Measurements from ENCODE around the gene NMNAT1. TPM values are rescaled to one million over a fixed set of nuclear protein-coding genes. Genes with fewer than 3 reads are reported as not detected.

Gene NMNAT1
- total RNA-seq, 1 donor from 2014 or later: 5.8 TPM

- peaks cover 22% of the 10 kb centered on the region for H3K4me1 Mint-ChIP-seq
- peaks cover 7% of the 10 kb centered on the region for H3K36me3 Mint-ChIP-seq (ENCODE audit: low read depth)
- no peaks in the 10 kb centered on the region for H3K27me3 Mint-ChIP-seq
- TF ChIP-seq, protein P1, sequence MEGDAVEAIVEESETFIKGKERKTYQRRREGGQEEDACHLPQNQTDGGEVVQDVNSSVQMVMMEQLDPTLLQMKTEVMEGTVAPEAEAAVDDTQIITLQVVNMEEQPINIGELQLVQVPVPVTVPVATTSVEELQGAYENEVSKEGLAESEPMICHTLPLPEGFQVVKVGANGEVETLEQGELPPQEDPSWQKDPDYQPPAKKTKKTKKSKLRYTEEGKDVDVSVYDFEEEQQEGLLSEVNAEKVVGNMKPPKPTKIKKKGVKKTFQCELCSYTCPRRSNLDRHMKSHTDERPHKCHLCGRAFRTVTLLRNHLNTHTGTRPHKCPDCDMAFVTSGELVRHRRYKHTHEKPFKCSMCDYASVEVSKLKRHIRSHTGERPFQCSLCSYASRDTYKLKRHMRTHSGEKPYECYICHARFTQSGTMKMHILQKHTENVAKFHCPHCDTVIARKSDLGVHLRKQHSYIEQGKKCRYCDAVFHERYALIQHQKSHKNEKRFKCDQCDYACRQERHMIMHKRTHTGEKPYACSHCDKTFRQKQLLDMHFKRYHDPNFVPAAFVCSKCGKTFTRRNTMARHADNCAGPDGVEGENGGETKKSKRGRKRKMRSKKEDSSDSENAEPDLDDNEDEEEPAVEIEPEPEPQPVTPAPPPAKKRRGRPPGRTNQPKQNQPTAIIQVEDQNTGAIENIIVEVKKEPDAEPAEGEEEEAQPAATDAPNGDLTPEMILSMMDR (IDR thresholded peaks at IDR 0.05): no peak
- CTCF ChIA-PET: no interaction called here
- H3K27ac Mint-ChIP-seq: no peak overlapping the region
- intact Hi-C loops (cut with micrococcal nuclease): no loop called here
- DNase-seq (no peak), ATAC-seq (ENCODE audit: low read depth) (no peak)
- H3K9me3 Mint-ChIP-seq: no peaks in the 10 kb centered on the region
- H3K4me3 Mint-ChIP-seq: no peak overlapping the region
- POLR2A ChIA-PET: interaction anchor here (0.6 kb wide), 1 partner anchor 272 kb away, joined by 3 read pairs; no protein-coding TSS in a partner anchor
These were observed 35.8 kb upstream of the NMNAT1 start for GRCh38 chr1:9907441-9907840.

GRCh38 chr1:9908871-9909233 lies 34.4 kb upstream of the NMNAT1 start:
- intact Hi-C loops (cut with micrococcal nuclease): no loop called here
- no peaks in the 10 kb centered on the region for H3K9me3 Mint-ChIP-seq
- ChIA-PET CTCF (no interaction called here), POLR2A (no interaction called here)
- H3K27ac Mint-ChIP-seq: peak overlapping the region; percentile 73
- H3K27me3 Mint-ChIP-seq: no peaks in the 10 kb centered on the region
- no peak for DNase-seq
- ATAC-seq (ENCODE audit: low read depth): no peak
- peaks cover 22% of the 10 kb centered on the region for H3K4me1 Mint-ChIP-seq
- peak overlapping the region; percentile 93 for H3K4me3 Mint-ChIP-seq
- TF ChIP-seq, protein P1 (IDR thresholded peaks at IDR 0.05): no peak
- H3K36me3 Mint-ChIP-seq (ENCODE audit: low read depth): peaks cover 7% of the 10 kb centered on the region

DNA sequence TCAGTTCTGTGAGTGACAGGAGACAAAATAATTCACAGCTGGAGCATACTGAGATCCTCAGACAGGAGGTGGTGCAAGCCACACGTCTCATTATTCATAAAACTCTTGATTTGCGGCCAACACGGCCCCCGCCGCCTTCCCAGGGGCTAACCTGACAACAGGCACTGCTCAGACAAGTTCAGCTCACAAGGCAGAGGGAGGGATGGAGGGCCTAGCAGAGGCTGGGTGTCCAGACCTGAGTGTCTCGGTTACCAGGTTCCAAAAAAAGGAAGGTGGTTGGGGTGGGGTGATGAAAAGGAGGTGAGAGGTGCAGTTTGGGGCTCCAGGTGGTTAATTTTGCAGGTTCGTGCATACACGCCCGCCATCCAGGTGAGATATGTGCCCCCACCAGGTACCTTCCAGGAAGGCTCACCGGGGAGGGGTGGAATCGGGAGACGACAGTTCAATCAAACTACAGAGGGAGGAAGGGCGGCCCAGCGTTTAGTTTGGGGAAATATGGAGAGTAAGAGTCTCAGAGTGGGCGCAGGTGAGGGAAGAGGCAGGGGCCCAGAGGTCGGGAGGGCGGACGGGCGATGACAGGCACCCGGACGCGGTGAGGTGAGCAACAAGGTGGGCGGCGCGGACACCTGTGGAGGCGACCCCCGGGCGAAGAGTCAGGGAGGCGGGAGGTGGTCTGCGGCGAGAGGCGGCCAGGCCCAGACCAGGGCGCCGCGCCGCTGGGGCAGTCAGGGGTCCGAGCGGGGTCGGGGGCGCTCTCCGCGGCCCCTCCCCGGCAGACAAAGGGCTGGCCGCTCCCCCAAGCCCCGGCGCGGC lies 33.8 kb upstream of the NMNAT1 start:
- POLR2A ChIA-PET: no interaction called here
- peak overlapping the region; percentile 73 for H3K27ac Mint-ChIP-seq
- DNase-seq: peak; percentile 35

GRCh38 chr1:9910076-9910422 lies 33.2 kb upstream of the NMNAT1 start, which contains the start of gene CTNNBIP1:
Gene CTNNBIP1, minus strand, starts transcription at chr1:9910269. Its CDS starts 38,205 bp downstream, at chr1:9872064.
- no peak for ATAC-seq (ENCODE audit: low read depth)
- H3K36me3 Mint-ChIP-seq (ENCODE audit: low read depth): peaks cover 7% of the 10 kb centered on the region
- CTCF ChIA-PET: no interaction called here
- H3K27me3 Mint-ChIP-seq: no peaks in the 10 kb centered on the region
- POLR2A ChIA-PET: interaction anchor here (0.5 to 1.2 kb wide), 4 partner anchors 31 to 257 kb away, joined by 3 to 10 read pairs (median 7); partner anchors contain the start of gene UBE4B
- intact Hi-C loops (cut with micrococcal nuclease): loop anchor here (1.0 to 5.0 kb wide), 7 partner anchors 33 to 1897 kb away; partner anchors contain the start of genes CLCN6, KIF1B, LZIC and MTHFR
- no peaks in the 10 kb centered on the region for H3K9me3 Mint-ChIP-seq
- H3K4me1 Mint-ChIP-seq: peaks cover 22% of the 10 kb centered on the region
- TF ChIP-seq, protein P1 (IDR thresholded peaks at IDR 0.05): no peak
- DNase-seq: peak; percentile 100
- H3K27ac Mint-ChIP-seq: peak within 1 kb of the TSS; percentile 99
- H3K4me3 Mint-ChIP-seq: peak within 1 kb of the TSS; percentile 97

More for the DNA sequence above, 33.8 kb upstream of the NMNAT1 start:
- no peaks in the 10 kb centered on the region for H3K9me3 Mint-ChIP-seq
- CTCF ChIA-PET: no interaction called here
- H3K4me3 Mint-ChIP-seq: peak overlapping the region; percentile 93
- H3K4me1 Mint-ChIP-seq: peaks cover 22% of the 10 kb centered on the region
- H3K36me3 Mint-ChIP-seq (ENCODE audit: low read depth): peaks cover 7% of the 10 kb centered on the region
- ATAC-seq (ENCODE audit: low read depth): no peak
- no peaks in the 10 kb centered on the region for H3K27me3 Mint-ChIP-seq
- intact Hi-C loops (cut with micrococcal nuclease): loop anchor here (1.0 to 5.0 kb wide), 7 partner anchors 34 to 1898 kb away; partner anchors contain the start of genes CLCN6, KIF1B, LZIC and MTHFR
- TF ChIP-seq, protein P1 (IDR thresholded peaks at IDR 0.05): no peak

Data from activated B cell treated with CpG ODN at 0.5 μM for 24 hours (primary cell).